NCI-H1048 (cell line): Measurements from ENCODE around the gene TMEM132C.

Source experiments
- DNase-seq: peaks from one replicate; lab custom pipeline; 2025; lab: John Stamatoyannopoulos, UW

TMEM132C gene

DNA sequence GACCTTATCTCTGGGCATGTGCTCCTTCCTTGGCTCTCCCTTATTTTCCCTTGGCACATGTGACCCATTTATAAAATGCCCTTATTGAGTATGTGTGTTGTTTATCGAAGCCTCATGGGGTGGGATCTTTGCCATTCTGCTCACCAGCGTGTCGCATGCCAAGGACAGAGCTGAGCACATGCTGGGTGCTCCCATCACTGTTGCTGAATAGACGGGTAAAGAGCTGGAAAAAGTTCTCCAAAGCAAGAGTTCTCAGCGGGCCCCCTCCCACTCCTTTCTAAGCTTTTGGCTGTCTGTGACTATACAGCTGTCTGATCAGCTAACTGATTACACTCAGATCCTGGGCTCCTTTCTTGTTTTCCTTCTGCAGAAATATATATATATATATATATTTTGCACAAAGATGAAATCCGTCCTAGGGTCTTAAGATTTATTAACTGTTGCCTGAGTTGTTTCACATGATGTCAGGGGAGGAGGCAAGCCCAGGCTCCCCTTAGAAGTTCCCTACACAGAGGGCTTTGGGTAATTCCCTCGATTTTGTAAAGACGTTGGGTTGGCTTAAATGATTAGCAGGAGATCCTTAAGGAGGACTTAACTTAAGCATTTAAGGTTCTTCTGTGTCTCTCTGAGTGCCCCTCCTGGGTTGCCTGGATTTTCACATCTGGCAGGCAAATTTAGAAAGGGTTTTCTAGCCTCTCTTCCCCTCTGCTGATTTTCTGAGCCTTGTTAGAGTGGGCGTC lies 71.6 kb downstream of the TMEM132C start:
- DNase-seq = no peak

GRCh38 chr12:128339126-128339520 lies 72.2 kb downstream of the TMEM132C start:
- DNase-seq = no peak

- DNase-seq = no peak
Measured at GRCh38 chr12:128339631-128340030, 72.7 kb downstream of the TMEM132C start.

DNA sequence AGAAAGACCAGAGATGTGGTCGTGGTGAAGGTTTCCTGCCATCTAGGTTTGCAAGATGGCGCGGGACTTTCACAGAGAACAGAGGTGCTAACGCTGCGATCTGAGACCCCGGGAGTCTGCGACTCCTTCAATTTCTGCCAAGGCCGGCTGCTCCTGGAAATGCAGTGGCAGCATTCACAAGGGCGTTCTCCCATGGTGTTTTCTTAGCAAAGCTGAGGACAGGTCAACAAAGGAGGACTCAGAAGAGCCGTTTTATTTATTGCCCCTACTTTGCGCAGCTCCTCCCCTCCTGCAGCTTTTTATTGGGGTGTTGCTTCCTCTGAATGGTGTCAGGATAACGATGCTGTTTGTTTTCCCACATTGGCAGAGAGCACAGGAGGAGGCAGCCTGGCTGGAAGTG lies 86.3 kb downstream of the TMEM132C start:
- no peak for DNase-seq

- no peak for DNase-seq
Measured at GRCh38 chr12:128356547-128356946, 89.6 kb downstream of the TMEM132C start.

DNA sequence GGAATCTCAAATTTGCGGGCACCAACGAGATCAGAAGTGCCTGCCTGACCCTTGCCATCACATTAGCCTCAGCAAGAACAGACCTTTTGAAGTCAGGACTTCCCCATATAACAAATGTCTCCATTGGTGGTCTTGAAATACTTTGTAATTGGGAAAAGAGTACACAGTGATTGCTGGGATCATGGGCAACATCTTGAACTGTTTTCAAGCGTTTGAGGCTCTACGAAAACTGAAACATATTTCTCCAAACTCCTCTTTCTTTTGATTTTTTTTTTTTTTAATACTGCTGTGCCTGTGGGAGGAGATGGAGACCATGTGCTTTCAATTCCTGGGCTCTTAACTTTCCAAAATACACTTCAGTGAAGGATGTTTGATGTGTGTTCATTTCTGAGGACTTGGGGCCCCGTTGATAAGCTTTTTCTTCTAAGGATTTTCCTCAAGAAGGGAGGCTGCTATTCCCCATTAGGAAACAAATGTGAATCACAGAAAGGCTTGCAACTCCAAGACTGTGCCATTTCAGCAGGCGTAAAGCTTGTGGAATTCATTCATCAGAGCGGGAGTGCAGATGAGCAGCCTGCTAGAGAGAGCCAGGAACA lies 94.5 kb downstream of the TMEM132C start:
- no peak for DNase-seq

- no peak for DNase-seq
Measured at GRCh38 chr12:128365032-128365431, 98.1 kb downstream of the TMEM132C start.

DNA sequence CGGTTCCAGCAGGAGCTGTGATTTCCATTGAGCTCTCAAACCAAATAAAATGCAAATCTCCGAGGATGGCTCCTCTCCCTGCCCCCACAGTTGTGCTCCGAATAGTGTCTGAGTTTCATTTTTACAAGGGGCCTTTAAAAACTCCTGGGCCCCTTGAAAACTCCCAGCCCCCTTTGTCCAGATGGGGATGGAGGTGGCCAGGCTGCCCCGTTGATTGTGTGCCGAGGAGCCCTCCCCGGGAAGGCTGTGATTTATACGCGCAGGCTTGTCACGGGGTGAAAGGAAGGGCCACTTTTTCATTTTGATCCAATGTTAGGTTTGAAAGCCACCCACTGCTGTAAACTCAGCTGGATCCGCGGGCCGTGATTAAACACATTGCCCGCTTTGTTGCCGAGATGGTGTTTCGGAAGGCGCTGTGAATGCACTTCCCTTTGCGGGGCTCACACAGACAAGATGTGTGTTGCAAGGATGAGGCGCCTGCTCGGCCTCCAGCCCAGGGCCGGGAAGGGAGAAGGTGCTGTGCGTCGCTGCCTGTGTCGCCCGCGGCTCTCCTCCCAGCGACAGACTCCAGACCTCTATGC lies 98.8 kb downstream of the TMEM132C start:
- no peak for DNase-seq

- DNase-seq = no peak
Measured at GRCh38 chr12:128367961-128368360, 101.0 kb downstream of the TMEM132C start.

DNA sequence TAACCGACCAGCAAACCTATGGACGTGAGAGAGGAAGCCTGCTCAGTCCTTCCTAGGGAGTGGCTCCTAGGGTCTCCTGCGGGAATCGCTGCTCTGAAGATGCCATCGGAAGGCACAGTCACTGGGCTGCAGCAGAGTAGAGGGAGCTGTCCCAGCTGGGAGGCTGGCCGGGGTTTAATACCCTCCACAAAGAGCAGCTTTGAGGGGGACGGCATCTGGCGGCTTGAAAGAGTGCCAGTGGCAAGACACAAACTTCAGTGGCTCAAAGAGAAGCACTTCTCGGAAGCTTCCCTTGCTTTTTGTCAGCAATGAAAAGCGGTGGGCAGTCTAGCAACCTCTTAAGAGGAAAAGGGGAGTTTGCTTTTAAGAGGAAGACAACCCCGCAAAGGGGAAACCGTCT lies 114.6 kb downstream of the TMEM132C start:
- no peak for DNase-seq

DNA sequence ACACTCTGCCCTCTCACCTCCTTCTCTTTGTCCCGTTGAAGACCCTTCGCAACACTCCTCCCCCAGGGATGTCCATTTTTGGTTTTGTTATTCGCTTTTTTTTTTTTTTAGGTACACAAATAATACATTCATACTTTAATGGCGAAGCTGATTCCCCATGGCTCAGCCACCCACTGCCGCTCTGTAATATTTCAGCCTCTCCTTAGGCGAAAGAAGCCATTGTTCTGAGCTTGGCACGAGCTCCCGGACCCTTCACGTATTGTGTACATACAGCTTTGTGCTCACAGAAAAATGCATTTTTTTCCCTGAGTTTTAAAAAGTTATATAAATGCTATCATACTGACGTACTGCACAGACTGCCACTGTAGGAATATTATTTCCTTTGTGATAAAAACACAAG lies 115.0 kb downstream of the TMEM132C start:
- DNase-seq = no peak

GRCh38 chr12:128382946-128383345 lies 116.0 kb downstream of the TMEM132C start:
- no peak for DNase-seq

- no peak for DNase-seq
Measured at GRCh38 chr12:128383357-128383937, 116.5 kb downstream of the TMEM132C start.

GRCh38 chr12:128385736-128386135 lies 118.8 kb downstream of the TMEM132C start:
- DNase-seq = no peak

DNA sequence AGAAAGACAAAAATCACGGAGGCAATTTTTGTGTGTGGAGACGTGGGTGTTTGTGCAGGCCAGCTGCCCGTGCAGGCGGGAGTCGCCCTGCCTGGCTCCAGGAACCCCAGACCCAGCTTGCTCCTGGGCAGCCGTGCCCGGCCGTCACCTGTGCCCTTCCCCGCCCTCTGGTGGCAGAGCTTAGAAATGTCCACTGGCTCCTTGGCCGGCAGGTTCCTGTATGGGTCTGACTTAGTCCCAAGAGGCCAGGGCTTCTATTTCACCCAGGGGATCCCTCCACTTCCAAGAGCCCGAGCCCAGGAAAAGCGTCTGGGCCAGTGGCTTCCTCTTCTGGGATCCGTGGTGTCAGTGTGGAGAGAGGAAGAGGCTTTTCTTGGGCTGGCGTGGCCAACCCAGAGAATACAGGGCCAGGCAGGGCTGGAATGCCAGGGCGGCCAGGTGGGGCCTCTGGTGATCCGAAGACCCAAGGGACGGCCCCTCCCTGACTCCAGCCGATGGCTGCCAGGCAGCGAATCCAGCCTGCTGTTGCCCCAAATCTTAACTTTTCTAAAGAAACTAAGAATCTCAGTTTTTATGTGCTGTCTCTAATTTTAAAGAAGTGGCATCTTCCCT lies 120.9 kb downstream of the TMEM132C start:
- DNase-seq = no peak

- no peak for DNase-seq
Measured at GRCh38 chr12:128388461-128389000, 121.6 kb downstream of the TMEM132C start.

DNA sequence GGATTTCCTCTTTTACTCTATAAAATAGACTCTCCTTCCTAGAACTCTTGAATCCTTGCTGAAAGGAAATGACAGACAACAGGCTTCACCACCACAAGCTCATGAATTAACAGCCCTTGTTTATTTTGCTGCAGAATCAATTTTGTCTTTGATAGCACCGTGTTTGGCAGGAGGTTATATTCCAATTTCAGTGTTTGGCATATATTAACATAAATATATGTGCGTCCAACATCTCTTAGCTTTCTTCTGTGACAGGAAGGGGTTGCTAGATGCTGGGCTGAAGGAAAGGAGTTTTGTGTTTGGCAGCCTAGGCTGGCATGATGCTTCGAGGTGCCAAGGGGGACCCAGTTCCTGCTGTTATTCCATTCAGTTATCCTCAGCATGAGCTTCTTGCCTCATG lies 126.4 kb downstream of the TMEM132C start:
- DNase-seq = no peak

DNA sequence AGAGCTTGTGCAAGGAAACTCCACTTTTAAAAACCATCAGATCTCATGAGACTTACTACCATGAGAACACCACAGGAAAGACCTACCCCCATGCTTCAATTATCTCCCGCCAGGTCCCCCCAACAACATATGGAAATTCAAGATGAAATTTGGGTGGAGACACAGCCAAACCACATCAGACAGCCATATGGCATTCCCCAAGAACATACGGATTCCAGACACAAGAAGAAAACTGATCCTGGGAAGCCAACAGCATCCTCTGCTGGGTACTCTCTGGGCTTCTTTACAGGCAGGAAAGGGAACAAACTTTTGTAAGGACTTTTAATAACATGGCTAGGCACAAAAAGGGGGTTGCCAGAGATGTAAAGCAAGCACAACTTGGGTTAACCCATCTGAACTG lies 127.2 kb downstream of the TMEM132C start:
- DNase-seq = no peak

DNA sequence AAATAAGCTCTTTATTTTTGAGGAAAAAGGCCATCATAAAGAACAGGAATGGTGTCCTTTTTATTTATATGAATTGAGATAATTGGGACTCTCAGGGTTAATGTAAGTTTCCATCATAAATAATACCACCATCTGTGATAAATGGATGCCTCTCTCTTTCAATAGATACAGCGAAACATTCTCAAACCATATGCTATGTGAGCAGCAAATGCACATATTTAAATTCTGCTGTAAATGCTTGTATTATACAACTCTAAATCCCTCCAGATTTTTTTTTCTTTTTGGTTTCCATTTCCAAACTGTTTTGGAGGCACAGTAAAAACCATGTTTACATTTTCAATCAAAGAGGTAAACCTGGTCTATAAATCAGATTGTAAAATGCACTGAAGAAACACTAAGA lies 132.3 kb downstream of the TMEM132C start:
- DNase-seq = no peak

GRCh38 chr12:128402486-128403243 lies 135.7 kb downstream of the TMEM132C start:
- no peak for DNase-seq

GRCh38 chr12:128408669-128409068 lies 141.7 kb downstream of the TMEM132C start:
- no peak for DNase-seq
